Measurements from ENCODE around the gene TLK1. TPM values are rescaled to one million over a fixed set of nuclear protein-coding genes. Genes with fewer than 3 reads are reported as not detected.

Gene TLK1
- polyA plus RNA-seq, 1 donor from 2014 or later: 33.1 TPM

DNA sequence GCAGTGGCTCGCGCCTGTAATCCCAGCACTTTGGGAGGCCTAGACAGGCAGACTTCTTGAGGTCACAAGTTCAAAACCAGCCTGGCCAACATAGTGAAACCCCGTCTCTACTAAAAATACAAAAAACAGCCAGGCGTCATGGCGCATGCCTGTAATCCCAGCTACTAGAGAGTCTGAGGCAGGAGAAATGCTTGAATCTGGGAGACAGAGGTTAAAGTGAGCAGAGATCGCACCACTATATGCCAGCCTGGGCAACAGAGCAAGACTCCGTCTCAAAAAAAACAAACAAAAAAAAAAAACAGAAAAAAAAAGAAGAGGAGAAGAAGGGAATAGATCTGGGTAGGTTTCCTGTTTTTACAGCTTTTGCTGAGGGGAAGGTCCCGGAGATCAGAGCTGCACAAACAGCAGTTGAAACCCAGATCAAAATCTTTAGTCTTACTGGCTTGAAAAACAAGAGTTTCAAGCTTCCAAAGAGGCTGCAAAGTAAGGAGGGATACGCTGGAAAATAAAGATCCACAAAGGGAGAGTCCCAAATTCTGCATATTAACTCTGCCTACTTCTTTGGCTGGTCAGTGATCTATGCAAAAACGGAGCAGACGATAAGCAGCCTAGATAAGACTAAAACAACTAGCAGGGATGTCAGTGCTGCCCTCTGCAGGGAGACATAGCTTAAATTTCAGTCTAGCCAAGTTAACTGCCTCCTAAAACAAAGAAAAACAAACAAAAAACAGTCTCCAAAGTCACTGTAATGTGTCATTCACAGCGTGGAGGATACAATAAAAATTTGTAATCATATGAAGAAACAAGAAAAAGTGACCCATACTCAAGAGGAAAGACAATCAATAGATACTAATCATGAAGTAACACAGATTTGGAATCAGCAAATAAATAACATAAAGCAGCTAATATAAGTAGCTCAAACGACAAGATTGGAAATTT lies 74.1 kb downstream of the TLK1 start:
- H3K79me2 ChIP-seq (replicated peaks; ENCODE audit: insufficient read depth, low read length): peaks cover 21% of the 10 kb centered on the region
- H4K20me1 ChIP-seq (ENCODE audit: insufficient read depth): no peaks in the 10 kb centered on the region
- no peak for TF ChIP-seq MXI1 (conservative IDR thresholded peaks at IDR 0.05; ENCODE audit: poor library complexity, severe bottlenecking)
- TF ChIP-seq, protein P1, sequence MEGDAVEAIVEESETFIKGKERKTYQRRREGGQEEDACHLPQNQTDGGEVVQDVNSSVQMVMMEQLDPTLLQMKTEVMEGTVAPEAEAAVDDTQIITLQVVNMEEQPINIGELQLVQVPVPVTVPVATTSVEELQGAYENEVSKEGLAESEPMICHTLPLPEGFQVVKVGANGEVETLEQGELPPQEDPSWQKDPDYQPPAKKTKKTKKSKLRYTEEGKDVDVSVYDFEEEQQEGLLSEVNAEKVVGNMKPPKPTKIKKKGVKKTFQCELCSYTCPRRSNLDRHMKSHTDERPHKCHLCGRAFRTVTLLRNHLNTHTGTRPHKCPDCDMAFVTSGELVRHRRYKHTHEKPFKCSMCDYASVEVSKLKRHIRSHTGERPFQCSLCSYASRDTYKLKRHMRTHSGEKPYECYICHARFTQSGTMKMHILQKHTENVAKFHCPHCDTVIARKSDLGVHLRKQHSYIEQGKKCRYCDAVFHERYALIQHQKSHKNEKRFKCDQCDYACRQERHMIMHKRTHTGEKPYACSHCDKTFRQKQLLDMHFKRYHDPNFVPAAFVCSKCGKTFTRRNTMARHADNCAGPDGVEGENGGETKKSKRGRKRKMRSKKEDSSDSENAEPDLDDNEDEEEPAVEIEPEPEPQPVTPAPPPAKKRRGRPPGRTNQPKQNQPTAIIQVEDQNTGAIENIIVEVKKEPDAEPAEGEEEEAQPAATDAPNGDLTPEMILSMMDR (IDR thresholded peaks at IDR 0.05; ENCODE audit: poor library complexity, severe bottlenecking): peak; percentile 32

DNA sequence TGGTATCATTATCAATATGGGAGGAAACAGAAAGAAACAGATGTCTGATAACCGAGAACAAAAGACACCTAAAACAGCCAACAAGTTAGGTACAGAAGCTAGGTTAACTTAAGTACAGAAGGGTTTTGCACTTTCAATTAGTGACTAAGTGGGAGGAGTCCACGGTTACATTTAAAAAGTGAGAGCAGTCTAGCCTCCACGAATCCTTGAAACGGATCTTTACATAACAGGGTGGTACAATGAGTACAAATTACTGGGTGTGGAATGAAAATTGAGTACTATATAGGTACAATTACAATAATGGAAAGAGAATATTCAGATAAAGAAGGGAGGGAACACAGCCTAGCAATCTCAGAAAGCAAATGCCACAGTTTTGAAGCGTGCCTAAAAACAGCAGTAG lies 76.6 kb downstream of the TLK1 start:
- TF ChIP-seq RAD21 (conservative IDR thresholded peaks at IDR 0.05) (no peak), SMC3 (conservative IDR thresholded peaks at IDR 0.05; ENCODE audit: poor library complexity) (no peak), EZH2 (IDR thresholded peaks at IDR 0.05; ENCODE audit: borderline replicate concordance, insufficient read depth, low read length, poor library complexity, severe bottlenecking) (no peak), EP300 (conservative IDR thresholded peaks at IDR 0.05; ENCODE audit: poor library complexity, severe bottlenecking) (no peak), TAF1 (IDR thresholded peaks at IDR 0.05; ENCODE audit: low read depth) (no peak), POLR2AphosphoS5 (IDR thresholded peaks at IDR 0.05) (no peak), MXI1 (conservative IDR thresholded peaks at IDR 0.05; ENCODE audit: poor library complexity, severe bottlenecking) (no peak)
- TF ChIP-seq, protein P1 (IDR thresholded peaks at IDR 0.05; ENCODE audit: poor library complexity, severe bottlenecking): no peak
- TF ChIP-seq, protein P2, sequence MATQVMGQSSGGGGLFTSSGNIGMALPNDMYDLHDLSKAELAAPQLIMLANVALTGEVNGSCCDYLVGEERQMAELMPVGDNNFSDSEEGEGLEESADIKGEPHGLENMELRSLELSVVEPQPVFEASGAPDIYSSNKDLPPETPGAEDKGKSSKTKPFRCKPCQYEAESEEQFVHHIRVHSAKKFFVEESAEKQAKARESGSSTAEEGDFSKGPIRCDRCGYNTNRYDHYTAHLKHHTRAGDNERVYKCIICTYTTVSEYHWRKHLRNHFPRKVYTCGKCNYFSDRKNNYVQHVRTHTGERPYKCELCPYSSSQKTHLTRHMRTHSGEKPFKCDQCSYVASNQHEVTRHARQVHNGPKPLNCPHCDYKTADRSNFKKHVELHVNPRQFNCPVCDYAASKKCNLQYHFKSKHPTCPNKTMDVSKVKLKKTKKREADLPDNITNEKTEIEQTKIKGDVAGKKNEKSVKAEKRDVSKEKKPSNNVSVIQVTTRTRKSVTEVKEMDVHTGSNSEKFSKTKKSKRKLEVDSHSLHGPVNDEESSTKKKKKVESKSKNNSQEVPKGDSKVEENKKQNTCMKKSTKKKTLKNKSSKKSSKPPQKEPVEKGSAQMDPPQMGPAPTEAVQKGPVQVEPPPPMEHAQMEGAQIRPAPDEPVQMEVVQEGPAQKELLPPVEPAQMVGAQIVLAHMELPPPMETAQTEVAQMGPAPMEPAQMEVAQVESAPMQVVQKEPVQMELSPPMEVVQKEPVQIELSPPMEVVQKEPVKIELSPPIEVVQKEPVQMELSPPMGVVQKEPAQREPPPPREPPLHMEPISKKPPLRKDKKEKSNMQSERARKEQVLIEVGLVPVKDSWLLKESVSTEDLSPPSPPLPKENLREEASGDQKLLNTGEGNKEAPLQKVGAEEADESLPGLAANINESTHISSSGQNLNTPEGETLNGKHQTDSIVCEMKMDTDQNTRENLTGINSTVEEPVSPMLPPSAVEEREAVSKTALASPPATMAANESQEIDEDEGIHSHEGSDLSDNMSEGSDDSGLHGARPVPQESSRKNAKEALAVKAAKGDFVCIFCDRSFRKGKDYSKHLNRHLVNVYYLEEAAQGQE (IDR thresholded peaks at IDR 0.05; ENCODE audit: borderline replicate concordance): no peak
- no peaks in the 10 kb centered on the region for H3K9me3 ChIP-seq (ENCODE audit: low read length)
- H3K36me3 ChIP-seq (ENCODE audit: insufficient read depth, low read length): no peaks in the 10 kb centered on the region
- peaks cover 14% of the 10 kb centered on the region for H3K79me2 ChIP-seq (replicated peaks; ENCODE audit: insufficient read depth, low read length)
- no peak overlapping the region for H3K27ac ChIP-seq (ENCODE audit: low read length)
- H3K4me3 ChIP-seq (ENCODE audit: low read length): no peak overlapping the region
- no peaks in the 10 kb centered on the region for H3K27me3 ChIP-seq (ENCODE audit: insufficient read depth, low read depth, low read length)
- no peak overlapping the region for H2AFZ ChIP-seq (ENCODE audit: low read depth, low read length)
- H3F3A ChIP-seq (ENCODE audit: insufficient read depth, low read length, poor library complexity, severe bottlenecking): no peaks in the 10 kb centered on the region
- no peak overlapping the region for H3K9ac ChIP-seq (ENCODE audit: low read length)
- H3K9me2 ChIP-seq (ENCODE audit: insufficient read depth, low read length): no peaks in the 10 kb centered on the region
- H4K20me1 ChIP-seq (ENCODE audit: insufficient read depth): no peaks in the 10 kb centered on the region
- H3K4me2 ChIP-seq (ENCODE audit: low read length): no peak overlapping the region

More for the DNA sequence above, 74.1 kb downstream of the TLK1 start:
- no peaks in the 10 kb centered on the region for H3K36me3 ChIP-seq (ENCODE audit: insufficient read depth, low read length)
- H3K9me2 ChIP-seq (ENCODE audit: insufficient read depth, low read length): no peaks in the 10 kb centered on the region
- H3K9me3 ChIP-seq (ENCODE audit: low read length): no peaks in the 10 kb centered on the region
- H3K4me3 ChIP-seq (ENCODE audit: low read length): no peak overlapping the region
- no peak overlapping the region for H3K27ac ChIP-seq (ENCODE audit: low read length)
- H2AFZ ChIP-seq (ENCODE audit: low read depth, low read length): no peak overlapping the region
- H3K27me3 ChIP-seq (ENCODE audit: insufficient read depth, low read depth, low read length): no peaks in the 10 kb centered on the region
- H3K4me2 ChIP-seq (ENCODE audit: low read length): no peak overlapping the region
- no peak overlapping the region for H3K9ac ChIP-seq (ENCODE audit: low read length)
- no peaks in the 10 kb centered on the region for H3F3A ChIP-seq (ENCODE audit: insufficient read depth, low read length, poor library complexity, severe bottlenecking)

Data from neural cell (in vitro differentiated cells).